Measurements from ENCODE around the gene MILR1.

DNA sequence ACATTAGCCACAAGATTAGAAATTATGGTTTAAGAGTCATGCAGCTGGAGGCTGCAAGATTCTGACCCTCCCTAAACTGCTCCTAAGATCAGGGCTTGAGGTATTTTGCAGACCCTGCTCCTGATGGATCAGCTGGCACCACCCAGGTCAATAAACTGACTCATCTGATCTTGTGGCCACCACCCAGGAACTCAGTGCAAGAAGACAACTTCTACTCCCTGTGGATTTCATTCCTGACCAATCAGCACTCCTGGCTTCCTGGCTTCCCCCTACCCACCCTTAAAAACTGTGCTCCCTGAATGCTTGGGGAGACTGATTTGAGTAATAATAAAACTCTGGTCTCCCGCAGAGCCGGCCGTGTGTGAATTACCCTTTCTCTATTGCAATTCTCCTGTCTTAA is 25.0 kb upstream of the MILR1 start:
- TF ChIP-seq, protein P1, sequence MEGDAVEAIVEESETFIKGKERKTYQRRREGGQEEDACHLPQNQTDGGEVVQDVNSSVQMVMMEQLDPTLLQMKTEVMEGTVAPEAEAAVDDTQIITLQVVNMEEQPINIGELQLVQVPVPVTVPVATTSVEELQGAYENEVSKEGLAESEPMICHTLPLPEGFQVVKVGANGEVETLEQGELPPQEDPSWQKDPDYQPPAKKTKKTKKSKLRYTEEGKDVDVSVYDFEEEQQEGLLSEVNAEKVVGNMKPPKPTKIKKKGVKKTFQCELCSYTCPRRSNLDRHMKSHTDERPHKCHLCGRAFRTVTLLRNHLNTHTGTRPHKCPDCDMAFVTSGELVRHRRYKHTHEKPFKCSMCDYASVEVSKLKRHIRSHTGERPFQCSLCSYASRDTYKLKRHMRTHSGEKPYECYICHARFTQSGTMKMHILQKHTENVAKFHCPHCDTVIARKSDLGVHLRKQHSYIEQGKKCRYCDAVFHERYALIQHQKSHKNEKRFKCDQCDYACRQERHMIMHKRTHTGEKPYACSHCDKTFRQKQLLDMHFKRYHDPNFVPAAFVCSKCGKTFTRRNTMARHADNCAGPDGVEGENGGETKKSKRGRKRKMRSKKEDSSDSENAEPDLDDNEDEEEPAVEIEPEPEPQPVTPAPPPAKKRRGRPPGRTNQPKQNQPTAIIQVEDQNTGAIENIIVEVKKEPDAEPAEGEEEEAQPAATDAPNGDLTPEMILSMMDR (IDR thresholded peaks at IDR 0.05; ENCODE audit: borderline replicate concordance, extremely low read depth, low read length, poor library complexity, severe bottlenecking) = no peak
- no peak for TF ChIP-seq EZH2 (IDR thresholded peaks at IDR 0.05; ENCODE audit: borderline replicate concordance, low read depth, low read length, severe bottlenecking)
